Gastrocnemius medialis (tissue), 4 donors: ENCODE data around the gene MISP3. TPM values are rescaled to one million over a fixed set of nuclear protein-coding genes. Genes with fewer than 3 reads are reported as not detected.

Source experiments
- ATAC-seq, 2 donors: fragments of 150-250 bp; one replicate each; pipeline ENCODE4 v1.9.1; 2016
- DNase-seq, 2 donors: peaks; one replicate each; pipeline ENCODE4 v3.0.0-alpha.2; 2019
- H3K27ac ChIP-seq, 4 donors: fragments of 200-600 bp; sonication (generic); 1 replicate in 1 of 4; 2 replicates in 3 of 4; pipeline ENCODE4 v1.5.1; 2016 to 2018; ENCODE audit warnings: mild to moderate bottlenecking in 2 of 4, moderate library complexity in 1 of 4
- H3K27me3 ChIP-seq, 3 donors: fragments of 200-600 bp; sonication (generic) in 2 of 3; 1 replicate in 1 of 3; 2 replicates in 2 of 3; pipeline versions ENCODE4 v1.5.1 to v1.6.0; 2016 to 2019; ENCODE audit warnings: mild to moderate bottlenecking in 1 of 3, moderate library complexity in 1 of 3
- H3K36me3 ChIP-seq, 2 donors: fragments of 200-600 bp; sonication (generic) in 1 of 2; one replicate each; pipeline ENCODE4 v1.5.1; 2017 to 2018
- H3K4me1 ChIP-seq, 2 donors: fragments of 200-600 bp; sonication (generic) in 1 of 2; one replicate each; pipeline ENCODE4 v1.5.1; 2016 to 2017; ENCODE audit warnings: mild to moderate bottlenecking in 2 of 2
- H3K4me3 ChIP-seq, 4 donors: fragments of 200-600 bp; sonication (generic) in 3 of 4; 1 replicate in 1 of 4; 2 replicates in 3 of 4; pipeline ENCODE4 v1.5.1; 2016 to 2019; ENCODE audit warnings: mild to moderate bottlenecking in 2 of 4
- H3K9me3 ChIP-seq, 3 donors: fragments of 200-600 bp; sonication (generic) in 2 of 3; 1 replicate in 1 of 3; 2 replicates in 2 of 3; pipeline ENCODE4 v1.5.1; 2016 to 2019
- POLR2A ChIP-seq, 2 donors: fragments of 450-650 bp; IDR thresholded peaks; one replicate each; pipeline ENCODE4 v1.6.1; 2017; ENCODE audit warnings: antibody characterized with exemption in 2 of 2, mild to moderate bottlenecking in 2 of 2, moderate library complexity in 2 of 2
- in situ Hi-C, 4 donors: fragments of 200-750 bp; cut with MboI; loops; one replicate each; pipeline versions ENCODE4 v1.15.0 to v1.8.0; 2017; ENCODE audit warnings: low sequenced_read_pairs in 4 of 4
- intact Hi-C: fragments of 100-400 bp; cut with DNase I; formaldehyde crosslinking; loops from one replicate; pipeline ENCODE4 v1.15.1; 2023; ENCODE audit warnings: low total_unique reads
- total RNA-seq, 4 donors: library from RNA; depleted of rRNA; stranded (reverse); fragments of >200 nt; gene quantifications; one replicate each; pipeline versions ENCODE4 v1.1.0 to v1.2.3, GENCODE V29; 2016
- TF ChIP-seq, protein P1 (sequence below), 5 experiments: fragments of 450-650 bp in 3 of 5; fragments of 200-600 bp in 2 of 5; sonication (generic) in 2 of 5; IDR thresholded peaks in 4 of 5; conservative IDR thresholded peaks in 1 of 5; 1 replicate in 4 of 5; 2 replicates in 1 of 5; pipeline ENCODE4 v1.5.1; 2016 to 2019; ENCODE audit warnings: antibody characterized with exemption in 5 of 5, mild to moderate bottlenecking in 3 of 5, moderate library complexity in 3 of 5

MISP3 gene
- total RNA-seq, 4 donors from 2014 or later = 1.8 to 8.0 (median 5.7) TPM

DNA sequence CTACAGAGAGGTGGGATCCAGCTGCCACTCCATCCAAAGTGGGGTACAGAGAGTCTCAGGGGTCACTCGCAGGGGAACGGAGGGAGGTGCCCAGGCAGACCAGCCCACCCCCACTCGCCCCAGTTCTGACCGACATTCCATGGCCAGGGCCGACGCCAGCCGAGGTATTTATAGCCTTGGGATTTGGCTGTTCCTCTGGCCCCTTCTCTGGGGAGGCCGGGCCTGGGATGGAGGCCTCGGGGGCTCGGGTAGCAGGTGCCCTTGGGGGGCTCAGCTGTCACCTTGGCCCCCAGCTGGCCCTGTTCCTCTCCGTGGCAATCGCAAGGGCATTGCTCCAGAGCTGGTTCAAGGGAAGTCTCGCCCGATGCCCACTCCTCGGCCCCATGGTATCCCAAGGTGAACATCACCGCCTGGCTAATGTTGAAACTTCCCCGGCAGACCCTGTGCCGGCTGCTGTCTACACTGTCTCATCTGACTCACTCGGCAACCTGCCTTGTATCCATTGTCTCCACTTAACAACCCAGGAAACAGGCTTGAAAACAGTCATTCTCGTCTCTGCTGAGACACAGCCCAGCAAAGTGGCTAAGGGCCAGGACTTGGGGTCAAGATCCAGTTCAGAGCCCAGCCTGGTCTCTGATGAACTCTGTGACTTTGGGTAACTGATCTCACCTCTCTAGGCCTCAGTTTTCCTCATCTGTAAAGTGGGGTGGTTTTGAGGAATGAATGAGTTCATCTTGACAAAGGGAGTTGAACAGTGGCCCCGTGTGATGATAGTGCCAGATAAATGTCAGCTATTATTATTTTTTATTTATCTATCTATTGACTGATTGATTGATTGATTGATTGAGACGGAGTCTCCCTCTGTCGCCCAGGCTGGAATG is 35.2 kb downstream of the MISP3 start:
- H3K36me3 ChIP-seq = peaks cover 0 to 28% of the 10 kb centered on the region in 2 donors
- intact Hi-C loops = loop anchor here (2.0 kb wide), 1 partner anchor 17 kb away; the partner anchor contains the start of gene SAMD1
- H3K9me3 ChIP-seq = no peaks in the 10 kb centered on the region
- H3K4me1 ChIP-seq = peaks cover 26 to 51% of the 10 kb centered on the region in 2 donors
- H3K4me3 ChIP-seq = peak overlapping the region in 1 of 4 donors; percentile 21
- no peaks in the 10 kb centered on the region for H3K27me3 ChIP-seq
- DNase-seq (peak in 1 of 2 donors; percentile 81), ATAC-seq (peak; percentile 66 to 78)
- in situ Hi-C loops = no loop called here
- peak overlapping the region; percentile 79 to 97 (median 86) for H3K27ac ChIP-seq
- TF ChIP-seq, protein P1, sequence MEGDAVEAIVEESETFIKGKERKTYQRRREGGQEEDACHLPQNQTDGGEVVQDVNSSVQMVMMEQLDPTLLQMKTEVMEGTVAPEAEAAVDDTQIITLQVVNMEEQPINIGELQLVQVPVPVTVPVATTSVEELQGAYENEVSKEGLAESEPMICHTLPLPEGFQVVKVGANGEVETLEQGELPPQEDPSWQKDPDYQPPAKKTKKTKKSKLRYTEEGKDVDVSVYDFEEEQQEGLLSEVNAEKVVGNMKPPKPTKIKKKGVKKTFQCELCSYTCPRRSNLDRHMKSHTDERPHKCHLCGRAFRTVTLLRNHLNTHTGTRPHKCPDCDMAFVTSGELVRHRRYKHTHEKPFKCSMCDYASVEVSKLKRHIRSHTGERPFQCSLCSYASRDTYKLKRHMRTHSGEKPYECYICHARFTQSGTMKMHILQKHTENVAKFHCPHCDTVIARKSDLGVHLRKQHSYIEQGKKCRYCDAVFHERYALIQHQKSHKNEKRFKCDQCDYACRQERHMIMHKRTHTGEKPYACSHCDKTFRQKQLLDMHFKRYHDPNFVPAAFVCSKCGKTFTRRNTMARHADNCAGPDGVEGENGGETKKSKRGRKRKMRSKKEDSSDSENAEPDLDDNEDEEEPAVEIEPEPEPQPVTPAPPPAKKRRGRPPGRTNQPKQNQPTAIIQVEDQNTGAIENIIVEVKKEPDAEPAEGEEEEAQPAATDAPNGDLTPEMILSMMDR (IDR thresholded peaks at IDR 0.05 in 4 of 5, conservative IDR thresholded peaks at IDR 0.05 in 1 of 5) = no peak
- no peak for TF ChIP-seq POLR2A (IDR thresholded peaks at IDR 0.05)

DNA sequence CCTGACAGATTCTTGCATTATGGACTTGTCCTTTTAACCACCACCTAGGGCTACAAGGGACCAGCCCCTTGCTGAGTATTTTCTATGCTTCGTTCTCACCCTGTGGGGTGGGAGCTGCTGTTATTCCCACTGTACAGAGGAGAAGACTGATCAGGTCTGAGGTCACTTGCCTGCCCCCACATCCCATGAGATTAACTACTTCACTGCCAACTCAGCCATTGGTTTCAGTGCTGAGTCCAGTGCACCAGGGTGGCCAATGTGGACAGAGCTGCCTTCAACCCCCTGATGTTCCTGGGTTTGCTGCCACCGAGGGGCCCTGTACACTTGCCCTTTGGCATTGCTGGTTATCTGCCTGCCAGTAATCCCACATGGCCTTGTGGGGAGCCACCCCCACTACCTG is 38.1 kb downstream of the MISP3 start:
- Histone ChIP-seq H3K27ac (peak overlapping the region; percentile 14 to 97 (median 95)), H3K27me3 (no peaks in the 10 kb centered on the region), H3K9me3 (no peaks in the 10 kb centered on the region), H3K4me3 (no peak overlapping the region), H3K36me3 (peaks cover 0 to 10% of the 10 kb centered on the region in 2 donors), H3K4me1 (peaks cover 55 to 78% of the 10 kb centered on the region in 2 donors)
- intact Hi-C loops = no loop called here
- in situ Hi-C loops = no loop called here
- no peak for TF ChIP-seq POLR2A (IDR thresholded peaks at IDR 0.05)
- TF ChIP-seq, protein P1 (IDR thresholded peaks at IDR 0.05 in 4 of 5, conservative IDR thresholded peaks at IDR 0.05 in 1 of 5) = no peak
- ATAC-seq (no peak), DNase-seq (no peak)

DNA sequence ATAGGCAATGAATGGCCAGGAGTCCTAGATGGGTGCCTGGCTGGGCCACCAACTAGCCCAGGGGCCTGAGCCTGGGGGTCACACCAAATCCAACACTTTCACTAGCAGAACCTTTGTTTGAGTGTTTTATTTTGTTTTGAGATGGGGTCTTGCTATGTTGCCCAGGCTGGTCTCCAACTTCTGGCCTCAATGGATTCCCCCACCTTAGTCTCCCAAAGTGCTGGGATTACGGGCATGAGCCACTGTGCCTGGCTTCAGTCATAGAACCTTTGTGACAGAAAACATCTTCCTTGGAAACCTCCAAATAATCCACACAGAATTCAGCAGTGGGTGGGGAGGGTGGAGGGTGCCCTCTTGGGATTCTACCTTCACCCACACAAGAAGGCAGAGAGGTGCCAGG is 38.9 kb downstream of the MISP3 start:
- Histone ChIP-seq H3K4me3 (no peak overlapping the region), H3K27me3 (no peaks in the 10 kb centered on the region), H3K27ac (peak overlapping the region; percentile 95 to 99 (median 96)), H3K4me1 (peaks cover 63 to 87% of the 10 kb centered on the region in 2 donors), H3K36me3 (peaks cover 0 to 6% of the 10 kb centered on the region in 2 donors), H3K9me3 (no peaks in the 10 kb centered on the region)
- no peak for TF ChIP-seq POLR2A (IDR thresholded peaks at IDR 0.05)
- TF ChIP-seq, protein P1 (IDR thresholded peaks at IDR 0.05 in 4 of 5, conservative IDR thresholded peaks at IDR 0.05 in 1 of 5) = no peak
- in situ Hi-C loops = no loop called here
- DNase-seq (no peak), ATAC-seq (no peak)
- intact Hi-C loops = no loop called here

DNA sequence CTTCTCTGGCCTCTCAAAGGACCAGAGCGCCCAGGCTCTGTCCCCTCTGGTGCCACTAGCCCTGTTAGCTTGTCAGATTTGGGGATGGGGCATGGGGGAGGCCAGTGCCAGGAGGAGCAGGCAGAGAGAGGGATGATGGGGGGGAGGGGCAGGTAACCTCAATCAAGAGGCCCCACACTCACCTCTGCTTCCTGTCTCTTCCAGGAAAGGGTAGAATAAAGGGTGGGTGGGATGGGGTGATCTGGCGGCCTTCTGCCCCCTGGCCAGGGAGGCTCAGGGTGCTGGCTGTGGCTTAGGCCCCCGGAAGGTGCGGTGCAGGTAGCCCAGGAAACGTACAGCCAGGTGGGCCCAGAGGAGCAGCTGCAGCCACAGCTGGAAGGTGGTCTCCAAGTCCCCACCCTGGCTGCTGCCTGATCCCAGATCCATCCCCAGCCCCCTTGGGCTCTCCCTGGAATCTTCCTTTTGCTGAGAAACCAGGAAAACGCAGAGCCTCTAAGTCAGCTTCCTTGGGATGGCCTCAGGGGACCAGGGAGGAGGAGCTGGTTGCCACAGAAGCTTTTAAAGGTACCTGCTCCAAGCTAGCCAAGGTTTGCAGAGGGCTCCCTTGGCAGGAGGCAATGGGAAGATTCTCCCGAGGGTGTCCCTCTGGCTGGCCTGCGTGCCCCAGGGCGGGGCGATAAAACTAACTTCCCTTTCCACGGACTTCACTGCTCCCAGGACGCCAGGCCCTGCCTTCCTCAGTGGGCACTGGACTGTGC is 39.6 kb downstream of the MISP3 start:
- Histone ChIP-seq H3K9me3 (no peaks in the 10 kb centered on the region), H3K27me3 (no peaks in the 10 kb centered on the region), H3K36me3 (no peaks in the 10 kb centered on the region), H3K4me1 (peaks cover 65 to 83% of the 10 kb centered on the region in 2 donors), H3K4me3 (peak overlapping the region; percentile 43 to 51 (median 47)), H3K27ac (peak overlapping the region; percentile 95 to 99 (median 96))
- TF ChIP-seq, protein P1 (IDR thresholded peaks at IDR 0.05 in 4 of 5, conservative IDR thresholded peaks at IDR 0.05 in 1 of 5) = no peak
- TF ChIP-seq POLR2A (IDR thresholded peaks at IDR 0.05) = no peak
- DNase-seq (no peak), ATAC-seq (no peak)
- intact Hi-C loops = no loop called here
- in situ Hi-C loops = no loop called here
